Kidney epithelial cell (primary cell): Measurements from ENCODE around the gene MAD2L2. TPM values are rescaled to one million over a fixed set of nuclear protein-coding genes. Genes with fewer than 3 reads are reported as not detected.

Experiments
- DNase-seq: peaks from one replicate; pipeline ENCODE4 v3.0.0-alpha.2; 2010; ENCODE audit warnings: low read depth
- H3K27me3 ChIP-seq: 2 replicates; pipeline ENCODE4 v1.6.0; 2011; ENCODE audit warnings: low read length; ENCODE audit not compliant: control insufficient read depth, insufficient read depth
- H3K36me3 ChIP-seq: 2 replicates; pipeline ENCODE4 v1.5.1; 2011; ENCODE audit warnings: low read length; ENCODE audit not compliant: control insufficient read depth, insufficient read depth
- H3K4me3 ChIP-seq: 2 replicates; pipeline ENCODE4 v1.5.1; 2011; ENCODE audit warnings: low read depth, mild to moderate bottlenecking, control low read depth, low read length
- CTCF ChIP-seq: IDR thresholded peaks from 2 replicates; pipeline ENCODE4 v1.5.1; 2011; ENCODE audit warnings: mild to moderate bottlenecking, moderate library complexity, low read length, control low read depth, inconsistent platforms; ENCODE audit not compliant: insufficient read depth, poor library complexity, severe bottlenecking
- total RNA-seq: library from RNA; depleted of rRNA; stranded (reverse); fragments of >200 nt; gene quantifications from 2 replicates; pipeline ENCODE4 v1.2.3, GENCODE V29; 2015

The MAD2L2 gene
- total RNA-seq, 1 donor from 2014 or later: 96.6 TPM

- DNase-seq: no peak
- H3K27me3 ChIP-seq: peaks cover 17% of the 10 kb centered on the region
- TF ChIP-seq CTCF: no peak
- H3K36me3 ChIP-seq: no peaks in the 10 kb centered on the region
- no peak overlapping the region for H3K4me3 ChIP-seq
Measured at GRCh38 chr1:11648039-11648438, 32.9 kb downstream of the MAD2L2 start.

GRCh38 chr1:11647333-11647732, 33.6 kb downstream of the MAD2L2 start:
- no peak for DNase-seq
- Histone ChIP-seq H3K27me3 (peaks cover 17% of the 10 kb centered on the region), H3K36me3 (no peaks in the 10 kb centered on the region), H3K4me3 (no peak overlapping the region)
- no peak for TF ChIP-seq CTCF

- H3K27me3 ChIP-seq: peaks cover 20% of the 10 kb centered on the region
- no peak for DNase-seq
- no peaks in the 10 kb centered on the region for H3K36me3 ChIP-seq
- TF ChIP-seq CTCF: no peak
- no peak overlapping the region for H3K4me3 ChIP-seq
Measured at GRCh38 chr1:11646317-11646716, 34.6 kb downstream of the MAD2L2 start.

GRCh38 chr1:11645670-11646265, 35.2 kb downstream of the MAD2L2 start:
- DNase-seq: no peak
- Histone ChIP-seq H3K36me3 (no peaks in the 10 kb centered on the region), H3K27me3 (peaks cover 20% of the 10 kb centered on the region), H3K4me3 (no peak overlapping the region)
- TF ChIP-seq CTCF: peak; percentile 91

- Histone ChIP-seq H3K4me3 (no peak overlapping the region), H3K27me3 (peaks cover 19% of the 10 kb centered on the region), H3K36me3 (no peaks in the 10 kb centered on the region)
- TF ChIP-seq CTCF: no peak
- no peak for DNase-seq
Measured at GRCh38 chr1:11645270-11645669, 35.7 kb downstream of the MAD2L2 start.

- Histone ChIP-seq H3K36me3 (no peaks in the 10 kb centered on the region), H3K27me3 (peaks cover 8% of the 10 kb centered on the region), H3K4me3 (no peak overlapping the region)
- no peak for DNase-seq
- no peak for TF ChIP-seq CTCF
Measured at GRCh38 chr1:11643782-11644181, 37.2 kb downstream of the MAD2L2 start.
